ENCODE measurements around the gene EXD2. TPM values are rescaled to one million over a fixed set of nuclear protein-coding genes. Genes with fewer than 3 reads are reported as not detected.

The EXD2 gene, protein sequence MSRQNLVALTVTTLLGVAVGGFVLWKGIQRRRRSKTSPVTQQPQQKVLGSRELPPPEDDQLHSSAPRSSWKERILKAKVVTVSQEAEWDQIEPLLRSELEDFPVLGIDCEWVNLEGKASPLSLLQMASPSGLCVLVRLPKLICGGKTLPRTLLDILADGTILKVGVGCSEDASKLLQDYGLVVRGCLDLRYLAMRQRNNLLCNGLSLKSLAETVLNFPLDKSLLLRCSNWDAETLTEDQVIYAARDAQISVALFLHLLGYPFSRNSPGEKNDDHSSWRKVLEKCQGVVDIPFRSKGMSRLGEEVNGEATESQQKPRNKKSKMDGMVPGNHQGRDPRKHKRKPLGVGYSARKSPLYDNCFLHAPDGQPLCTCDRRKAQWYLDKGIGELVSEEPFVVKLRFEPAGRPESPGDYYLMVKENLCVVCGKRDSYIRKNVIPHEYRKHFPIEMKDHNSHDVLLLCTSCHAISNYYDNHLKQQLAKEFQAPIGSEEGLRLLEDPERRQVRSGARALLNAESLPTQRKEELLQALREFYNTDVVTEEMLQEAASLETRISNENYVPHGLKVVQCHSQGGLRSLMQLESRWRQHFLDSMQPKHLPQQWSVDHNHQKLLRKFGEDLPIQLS
- 11.6 to 14.3 TPM (median 13.0 TPM) in 5 replicates for total RNA-seq (2022; extraction: Qiagen RNA extraction)

DNA sequence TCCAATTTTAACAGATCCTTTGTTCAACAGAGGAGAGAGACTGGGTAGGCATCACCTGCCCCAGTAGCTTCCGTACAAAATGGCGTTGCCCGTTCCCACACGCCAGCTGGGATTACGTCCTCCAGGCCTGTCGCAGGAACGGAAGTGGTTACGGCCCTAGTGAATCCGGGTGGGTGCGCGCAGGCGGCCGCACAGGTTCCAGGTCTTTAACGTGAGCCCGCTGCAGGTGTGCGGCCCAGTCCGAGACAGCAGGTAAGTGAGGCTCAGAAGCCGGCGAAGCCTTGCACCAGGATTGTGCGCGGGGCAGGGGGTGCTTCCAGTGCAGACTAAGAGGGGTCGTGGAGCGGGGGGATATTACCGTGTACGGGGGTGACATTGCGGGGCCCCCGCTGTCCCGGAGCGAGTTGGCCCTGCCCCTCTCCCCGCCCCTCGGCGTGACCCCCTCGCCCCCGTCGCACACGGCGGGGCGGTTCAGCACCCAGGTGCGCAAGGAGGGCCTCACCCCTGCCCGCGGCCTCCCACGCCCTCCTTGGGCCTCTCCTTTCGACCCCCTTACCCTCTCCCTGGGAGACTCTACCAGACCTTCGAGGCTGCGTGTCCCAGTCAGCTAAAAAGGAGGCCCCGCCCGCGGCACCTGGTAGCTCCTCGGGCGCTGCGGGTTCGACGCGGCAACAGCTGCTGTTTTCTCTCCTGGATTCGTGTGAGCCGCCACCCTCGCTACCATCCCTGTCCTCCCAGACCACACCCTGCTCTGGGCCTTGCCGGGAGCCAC lies at the start of gene EXD2:
Gene EXD2, plus strand, starts transcription at position 159 of the 772 bp plus-strand sequence. CDS start 17,973 bp downstream, outside the sequence.

DNA sequence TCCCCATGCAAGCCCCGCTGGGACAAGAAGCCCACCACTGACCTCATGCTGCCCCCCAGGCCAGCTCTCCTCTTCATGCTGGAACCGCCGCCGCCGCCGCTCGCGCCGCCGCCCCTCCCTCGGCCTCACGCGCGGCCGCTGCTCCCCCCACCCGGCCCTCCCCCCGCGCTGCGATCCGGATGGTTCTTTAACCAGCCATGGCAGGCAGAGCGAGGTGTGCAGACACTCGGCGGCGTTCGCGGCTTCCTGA lies 38.5 kb upstream of the EXD2 start, which contains the start of gene DCAF5:
Gene DCAF5, minus strand, starts transcription at position 218 of the 250 bp plus-strand sequence. Its CDS starts 141 bp downstream, at position 77.

DNA sequence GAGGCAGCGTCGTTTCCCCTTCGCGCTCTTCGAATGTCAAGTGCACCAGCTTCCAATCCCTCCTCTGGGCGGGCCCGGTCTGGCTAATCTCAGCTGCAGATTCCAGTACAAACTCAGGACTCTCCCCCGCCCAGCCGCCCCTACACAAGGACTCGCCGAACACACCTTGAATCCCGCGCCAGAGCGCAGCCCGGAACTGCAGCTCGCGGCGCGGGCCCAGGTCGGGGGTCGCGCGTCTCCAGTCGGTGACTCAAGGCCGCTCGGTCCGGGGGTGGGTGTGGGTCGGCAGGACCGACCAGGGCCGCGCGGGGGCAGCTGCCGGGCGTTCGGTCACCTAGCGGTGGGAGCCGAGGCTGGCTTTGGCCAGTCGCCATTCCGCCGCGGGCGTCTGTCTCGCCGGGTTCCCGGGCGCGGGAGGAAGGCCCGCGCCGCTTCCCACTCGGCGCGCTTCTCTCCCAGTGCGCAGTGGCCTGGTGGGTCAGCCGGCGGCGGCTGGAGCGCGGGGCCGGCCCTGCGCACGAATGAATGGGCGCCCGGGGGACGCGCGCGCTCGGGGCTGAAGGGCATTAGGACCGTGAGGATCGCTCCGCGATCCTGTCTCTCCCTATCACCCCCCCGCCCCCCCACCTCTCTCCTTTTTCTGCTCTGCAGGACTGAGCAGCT lies 68.4 kb downstream of the EXD2 start, which contains the start of gene GALNT16:
Gene GALNT16, plus strand, starts transcription at position 632 of the 663 bp plus-strand sequence. CDS start 133 bp downstream, outside the sequence.

Other genes starting within 250 kb of the EXD2 start
- gene ACTN1, start 212.2 kb upstream of the EXD2 start, total RNA-seq (2022; extraction: Qiagen RNA extraction): 179 to 208 TPM (median 192 TPM) in 5 replicates
- gene DCAF5, start 38.4 kb upstream of the EXD2 start, total RNA-seq (2022; extraction: Qiagen RNA extraction): 15.0 to 22.3 TPM (median 18.4 TPM) in 5 replicates
- gene GALNT16, start 68.7 kb downstream of the EXD2 start, total RNA-seq (2022; extraction: Qiagen RNA extraction): 2.1 to 3.6 TPM (median 3.3 TPM) in 5 replicates
- gene ERH, start 206.8 kb downstream of the EXD2 start, total RNA-seq (2022; extraction: Qiagen RNA extraction): 317 to 360 TPM (median 340 TPM) in 5 replicates
- gene SLC39A9, start 207.2 kb downstream of the EXD2 start, total RNA-seq (2022; extraction: Qiagen RNA extraction): 34.9 to 41.4 TPM (median 39.3 TPM) in 5 replicates

All from A549 treated with Mapracorat at 1 μM for 4 hours (cell line).